Activated CD8-positive, alpha-beta memory T cell treated with anti-CD3 and anti-CD28 coated beads, Interleukin-2, amount 50 U/mL, for 48 hours (primary cell): ENCODE measurements around the gene MRPL51.
"Not testable (repeated sequence)": the region's sequence is repeated elsewhere in the genome, so short reads cannot be mapped to it uniquely, and the experiment has no call there.

ENCODE experiments used
- DNase-seq: peaks from one replicate; pipeline ENCODE4 v3.0.0-alpha.2; 2020

Gene MRPL51

GRCh38 chr12:6478416-6478815 is 14.6 kb downstream of the MRPL51 start:
- no peak for DNase-seq

GRCh38 chr12:6477601-6478377 is 15.3 kb downstream of the MRPL51 start:
- not testable (repeated sequence) for DNase-seq

- no peak for DNase-seq
These were observed 16.6 kb downstream of the MRPL51 start for GRCh38 chr12:6476489-6476888.

- peak; percentile 34 for DNase-seq
These were observed 17.7 kb downstream of the MRPL51 start for GRCh38 chr12:6475233-6475975.

GRCh38 chr12:6472491-6472890 is 20.6 kb downstream of the MRPL51 start:
- DNase-seq = peak; percentile 10

- peak; percentile 20 for DNase-seq
These were observed 21.1 kb downstream of the MRPL51 start for GRCh38 chr12:6471989-6472360.

GRCh38 chr12:6470375-6471163 is 22.5 kb downstream of the MRPL51 start, which contains the start of gene VAMP1:
Gene VAMP1 (minus strand): TSS chr12:6470677. CDS start chr12:6470531, 146 bp downstream.
- DNase-seq = peak; percentile 98

- DNase-seq = no peak
These were observed 23.3 kb downstream of the MRPL51 start for GRCh38 chr12:6469609-6470374.

GRCh38 chr12:6469092-6469491 is 24.0 kb downstream of the MRPL51 start:
- peak; percentile 49 for DNase-seq

GRCh38 chr12:6468283-6468575 is 24.8 kb downstream of the MRPL51 start:
- DNase-seq = no peak

- peak; percentile 51 for DNase-seq
These were observed 25.3 kb downstream of the MRPL51 start for GRCh38 chr12:6467571-6468282.

GRCh38 chr12:6466751-6467150 is 26.3 kb downstream of the MRPL51 start:
- DNase-seq = peak; percentile 35

GRCh38 chr12:6466184-6466573 is 26.9 kb downstream of the MRPL51 start:
- DNase-seq = no peak

GRCh38 chr12:6465467-6466183 is 27.4 kb downstream of the MRPL51 start:
- DNase-seq = no peak

GRCh38 chr12:6464531-6464930 is 28.5 kb downstream of the MRPL51 start:
- no peak for DNase-seq

- peak; percentile 54 for DNase-seq
These were observed 29.2 kb downstream of the MRPL51 start for GRCh38 chr12:6463858-6464257.

GRCh38 chr12:6463216-6463615 is 29.8 kb downstream of the MRPL51 start:
- DNase-seq = peak; percentile 56

GRCh38 chr12:6462234-6462995 is 30.6 kb downstream of the MRPL51 start:
- peak; percentile 62 for DNase-seq

- peak; percentile 88 for DNase-seq
These were observed 31.4 kb downstream of the MRPL51 start for GRCh38 chr12:6461401-6462233.
